Measurements from ENCODE around the gene LYPD8. TPM values are rescaled to one million over a fixed set of nuclear protein-coding genes. Genes with fewer than 3 reads are reported as not detected.

Gene LYPD8
- total RNA-seq (2021), result not detected in 3 replicates
- not detected for Bru-seq, nascent RNA
- long read RNA-seq, experiment 1, result 0 reads
- long read RNA-seq, experiment 2, result 0 reads
- long read RNA-seq, experiment 3, result 0 reads

- H3K36me3 Mint-ChIP-seq, result peaks cover 36% of the 10 kb centered on the region
- DNase-seq (ENCODE audit: low spot score) (no peak), ATAC-seq (no peak)
- no peak within 1 kb of the TSS for H3K27ac Mint-ChIP-seq
- no peaks in the 10 kb centered on the region; the same call in 1 of the 2 replicates for H3K27me3 Mint-ChIP-seq (ENCODE audit: low read depth)
- H3K4me3 Mint-ChIP-seq, result no peak within 1 kb of the TSS
- POLR2A ChIA-PET, result no interaction called here
- H3K9me3 Mint-ChIP-seq, result peaks cover 59% of the 10 kb centered on the region
- H3K4me1 Mint-ChIP-seq, result no peaks in the 10 kb centered on the region
- CTCF ChIA-PET, result no interaction called here
- no peak for TF ChIP-seq TEAD1 (CRISPR knock-in tag; IDR thresholded peaks at IDR 0.05)
- no peak for TF ChIP-seq GTF2I (CRISPR knock-in tag; conservative IDR thresholded peaks at IDR 0.05)
- no peak for TF ChIP-seq FOXP1 (CRISPR knock-in tag; IDR thresholded peaks at IDR 0.05; ENCODE audit: borderline replicate concordance)
- no peak for TF ChIP-seq PRDM15 (CRISPR knock-in tag; IDR thresholded peaks at IDR 0.05)
- no peak for TF ChIP-seq ZMAT4 (CRISPR knock-in tag; IDR thresholded peaks at IDR 0.05)
Observed at GRCh38 chr1:248755517-248755916, at the start of gene LYPD8. TSS of gene LYPD8 (minus strand) at chr1:248755759. CDS start at chr1:248751081, 4,678 bp downstream.

- DNase-seq (ENCODE audit: low spot score) (no peak), ATAC-seq (no peak)
- peaks cover 21% of the 10 kb centered on the region for H3K27me3 Mint-ChIP-seq (ENCODE audit: low read depth)
- H3K4me3 Mint-ChIP-seq, result no peak overlapping the region
- no peaks in the 10 kb centered on the region for H3K4me1 Mint-ChIP-seq
- H3K36me3 Mint-ChIP-seq, result peaks cover 27% of the 10 kb centered on the region
- no peak overlapping the region for H3K27ac Mint-ChIP-seq
- ChIA-PET CTCF (no interaction called here), POLR2A (no interaction called here)
- peaks cover 49% of the 10 kb centered on the region for H3K9me3 Mint-ChIP-seq
- TF ChIP-seq MXD4 (CRISPR knock-in tag; IDR thresholded peaks at IDR 0.05; ENCODE audit: borderline replicate concordance) (no peak), ZNF532 (CRISPR knock-in tag; IDR thresholded peaks at IDR 0.05; ENCODE audit: borderline replicate concordance) (no peak), ATF6 (CRISPR knock-in tag; IDR thresholded peaks at IDR 0.05) (no peak), ATF3 (CRISPR knock-in tag; conservative IDR thresholded peaks at IDR 0.05) (no peak), MLX (CRISPR knock-in tag; IDR thresholded peaks at IDR 0.05) (no peak), RORB (CRISPR knock-in tag; IDR thresholded peaks at IDR 0.05) (no peak), E2F5 (CRISPR knock-in tag; IDR thresholded peaks at IDR 0.05) (no peak), NR3C1 (CRISPR knock-in tag; conservative IDR thresholded peaks at IDR 0.05; ENCODE audit: low read depth) (no peak), SP1 (CRISPR knock-in tag; conservative IDR thresholded peaks at IDR 0.05) (no peak), AFF4 (CRISPR knock-in tag; IDR thresholded peaks at IDR 0.05; ENCODE audit: borderline replicate concordance) (no peak), OVOL2 (CRISPR knock-in tag; IDR thresholded peaks at IDR 0.05; ENCODE audit: borderline replicate concordance) (no peak)
Observed at GRCh38 chr1:248804771-248805681, 49.5 kb upstream of the LYPD8 start.
